HG03139 (cell line): Measurements from ENCODE around the gene GLRA1.
"Not testable (repeated sequence)": the region's sequence is repeated elsewhere in the genome, so short reads cannot be mapped to it uniquely, and the experiment has no call there.

ENCODE experiments used
- ATAC-seq: cut with Tn5 transposase; IDR thresholded peaks from one replicate; pipeline ENCODE4 v1.9.1; 2021; ENCODE audit not compliant: unreplicated experiment

GLRA1 gene

GRCh38 chr5:151921916-151922315 is 2.7 kb downstream of the GLRA1 start:
- no peak for ATAC-seq

- no peak for ATAC-seq
Observed at GRCh38 chr5:151917904-151918303, 6.7 kb downstream of the GLRA1 start.

GRCh38 chr5:151913425-151913824 is 11.2 kb downstream of the GLRA1 start:
- ATAC-seq = no peak

- ATAC-seq = no peak
Observed at GRCh38 chr5:151912360-151912759, 12.3 kb downstream of the GLRA1 start.

GRCh38 chr5:151911011-151911410 is 13.6 kb downstream of the GLRA1 start:
- ATAC-seq = no peak

- ATAC-seq = no peak
Observed at GRCh38 chr5:151909628-151910027, 15.0 kb downstream of the GLRA1 start.

- ATAC-seq = no peak
Observed at GRCh38 chr5:151906246-151906645, 18.4 kb downstream of the GLRA1 start.

- no peak for ATAC-seq
Observed at GRCh38 chr5:151905557-151905961, 19.1 kb downstream of the GLRA1 start.

- no peak for ATAC-seq
Observed at GRCh38 chr5:151904909-151905308, 19.7 kb downstream of the GLRA1 start.

GRCh38 chr5:151904127-151904526 is 20.5 kb downstream of the GLRA1 start:
- no peak for ATAC-seq

- peak; percentile 72 for ATAC-seq
Observed at GRCh38 chr5:151903243-151903653, 21.4 kb downstream of the GLRA1 start.

GRCh38 chr5:151902215-151902614 is 22.4 kb downstream of the GLRA1 start:
- ATAC-seq = no peak

- no peak for ATAC-seq
Observed at GRCh38 chr5:151901611-151902010, 23.0 kb downstream of the GLRA1 start.

- ATAC-seq = no peak
Observed at GRCh38 chr5:151900891-151901290, 23.8 kb downstream of the GLRA1 start.

GRCh38 chr5:151899399-151899798 is 25.3 kb downstream of the GLRA1 start:
- ATAC-seq = no peak

GRCh38 chr5:151897896-151898295 is 26.8 kb downstream of the GLRA1 start:
- ATAC-seq = no peak

- ATAC-seq = no peak
Observed at GRCh38 chr5:151897020-151897552, 27.6 kb downstream of the GLRA1 start.

- no peak for ATAC-seq
Observed at GRCh38 chr5:151896031-151896691, 28.5 kb downstream of the GLRA1 start.

- no peak for ATAC-seq
Observed at GRCh38 chr5:151895660-151896030, 29.0 kb downstream of the GLRA1 start.

- not testable (repeated sequence) for ATAC-seq
Observed at GRCh38 chr5:151893485-151893884, 31.2 kb downstream of the GLRA1 start.

GRCh38 chr5:151892393-151892792 is 32.3 kb downstream of the GLRA1 start:
- no peak for ATAC-seq

GRCh38 chr5:151890299-151890698 is 34.4 kb downstream of the GLRA1 start:
- no peak for ATAC-seq

- no peak for ATAC-seq
Observed at GRCh38 chr5:151889614-151890013, 35.0 kb downstream of the GLRA1 start.
